HCT116 (cell line): Measurements from ENCODE around the gene STARD4. TPM values are rescaled to one million over a fixed set of nuclear protein-coding genes. Genes with fewer than 3 reads are reported as not detected.

Source experiments
- ATAC-seq: fragments of 200-7000 bp; cut with Tn5 transposase; 2 replicates; pipeline ENCODE4 v1.9.1; 2020; ENCODE audit warnings: mild to moderate bottlenecking, moderate library complexity
- BruUV-seq: library from RNA; stranded (reverse); fragments of 400-500 nt; replicated peaks from 2 replicates; lab custom pipeline; 2021; lab: Mats Ljungman, UMichigan
- CTCF ChIA-PET: fragments of 300-600 bp; sonication (Branson Sonifier 250); formaldehyde crosslinking; loops from one replicate; lab custom pipeline; 2021; ENCODE audit warnings: antibody characterized with exemption; lab: Charles Lee
- POLR2A ChIA-PET: fragments of 300-600, 350-600 bp; sonication (Branson Sonifier 250); formaldehyde crosslinking; loops from one replicate; lab custom pipeline; 2021; ENCODE audit warnings: antibody characterized with exemption; lab: Charles Lee
- RAD21 ChIA-PET, 2 experiments: fragments of 300-600 bp; sonication (Branson Sonifier 250); formaldehyde crosslinking; loops; one replicate each; lab custom pipeline; 2023; ENCODE audit warnings: low total read pairs in 2 of 2; ENCODE audit not compliant: uncharacterized antibody in 2 of 2, unreplicated experiment in 2 of 2, low non-redundant PET in 1 of 2; lab: Charles Lee
- DNase-seq: peaks from one replicate; pipeline ENCODE4 v3.0.0-alpha.2; 2010; ENCODE audit warnings: low read depth, low spot score
- H2AFZ ChIP-seq: fragments of 200-600 bp; shearing (Covaris generic), sonication (generic); 2 replicates; pipeline ENCODE4 v1.6.1; 2017; ENCODE audit warnings: low read depth, mixed run types, mixed read lengths, antibody characterized with exemption, low read length; ENCODE audit not compliant: poor library complexity, severe bottlenecking
- H3K27ac ChIP-seq: 2 replicates; pipeline ENCODE4 v1.5.1; 2012; ENCODE audit warnings: low read depth, low read length
- H3K27me3 ChIP-seq: fragments of 200-600 bp; sonication (generic); 2 replicates; pipeline ENCODE4 v1.6.1; 2016; ENCODE audit warnings: mixed run types, low read length, mixed read lengths; ENCODE audit not compliant: insufficient read depth
- H3K36me3 ChIP-seq, 2 experiments: fragments of 200-500 bp in 1 of 2; fragments of 200-600 bp in 1 of 2; sonication (Bioruptor generic) in 1 of 2; sonication (generic) in 1 of 2; 2 replicates each; pipeline versions ENCODE4 v1.5.1 to v1.6.1; 2014 to 2016; ENCODE audit warnings: low read length in 2 of 2, inconsistent platforms in 1 of 2, mixed read lengths in 1 of 2, mixed run types in 1 of 2; ENCODE audit not compliant: insufficient read depth in 2 of 2, control insufficient read depth in 1 of 2
- H3K4me1 ChIP-seq, 2 experiments: fragments of 200-600 bp in 1 of 2; sonication (generic) in 1 of 2; 2 replicates each; pipeline versions ENCODE4 v1.5.1 to v1.6.1; 2012 to 2017; ENCODE audit warnings: low read length in 2 of 2, inconsistent platforms in 1 of 2, mild to moderate bottlenecking in 1 of 2, mixed read lengths in 1 of 2, mixed run types in 1 of 2, moderate library complexity in 1 of 2; ENCODE audit not compliant: insufficient read depth in 2 of 2, control insufficient read depth in 1 of 2
- H3K4me2 ChIP-seq: fragments of 200-600 bp; sonication (generic); 2 replicates; pipeline ENCODE4 v1.6.1; 2017; ENCODE audit warnings: mixed run types, low read length, mixed read lengths
- H3K4me3 ChIP-seq, 2 experiments: fragments of 200-600 bp in 1 of 2; sonication (generic) in 1 of 2; replicated peaks in 1 of 2; 2 replicates each; pipeline ENCODE4 v1.5.1; 2011 to 2016; ENCODE audit warnings: low read length in 2 of 2, control low read depth in 1 of 2, low read depth in 1 of 2, mild to moderate bottlenecking in 1 of 2, mixed read lengths in 1 of 2, mixed run types in 1 of 2
- H3K79me2 ChIP-seq: fragments of 200-600 bp; sonication (generic); 2 replicates; pipeline ENCODE4 v1.6.1; 2017; ENCODE audit warnings: mild to moderate bottlenecking, mixed run types, low read length, moderate library complexity, mixed read lengths; ENCODE audit not compliant: insufficient read depth
- H3K9ac ChIP-seq: fragments of 200-600 bp; sonication (generic); 2 replicates; pipeline ENCODE4 v1.6.1; 2016; ENCODE audit warnings: low read length, mixed read lengths
- H3K9me2 ChIP-seq: fragments of 200-600 bp; sonication (generic), shearing (Covaris generic); 2 replicates; pipeline ENCODE4 v1.6.1; 2017; ENCODE audit warnings: mixed run types, mild to moderate bottlenecking, moderate library complexity; ENCODE audit not compliant: insufficient read depth
- H3K9me3 ChIP-seq, 2 experiments: fragments of 200-500 bp in 1 of 2; fragments of 200-600 bp in 1 of 2; sonication (Bioruptor generic) in 1 of 2; sonication (generic) in 1 of 2; 2 replicates each; pipeline ENCODE4 v1.6.1; 2014 to 2017; ENCODE audit warnings: low read length in 2 of 2, mixed read lengths in 2 of 2, inconsistent platforms in 1 of 2, low read depth in 1 of 2, mild to moderate bottlenecking in 1 of 2, mixed run types in 1 of 2, moderate library complexity in 1 of 2; ENCODE audit not compliant: control insufficient read depth in 1 of 2, insufficient read depth in 1 of 2
- H4K20me1 ChIP-seq: fragments of 200-600 bp; sonication (generic), shearing (Covaris generic); 2 replicates; pipeline ENCODE4 v1.6.1; 2017; ENCODE audit warnings: mixed run types, mild to moderate bottlenecking, moderate library complexity; ENCODE audit not compliant: insufficient read depth
- CBX3 ChIP-seq: IDR thresholded peaks from 2 replicates; pipeline ENCODE4 v1.6.1; 2012; ENCODE audit warnings: low read depth
- EGR1 ChIP-seq: IDR thresholded peaks from 2 replicates; pipeline ENCODE4 v1.6.1; 2012; ENCODE audit warnings: low read depth
- ELF1 ChIP-seq: IDR thresholded peaks from 2 replicates; pipeline ENCODE4 v1.6.1; 2012; ENCODE audit warnings: low read depth, borderline replicate concordance
- EZH2 ChIP-seq: fragments of 200-600 bp; sonication (generic); IDR thresholded peaks from 2 replicates; pipeline ENCODE4 v1.6.1; 2017; ENCODE audit warnings: antibody characterized with exemption, mixed run types
- EZH2phosphoT487 ChIP-seq: fragments of 200-600 bp; IDR thresholded peaks from 2 replicates; pipeline ENCODE4 v1.6.1; 2018; ENCODE audit warnings: antibody characterized with exemption, borderline replicate concordance
- POLR2A ChIP-seq: IDR thresholded peaks from 2 replicates; pipeline ENCODE4 v1.7.0; 2011; ENCODE audit warnings: borderline replicate concordance; ENCODE audit not compliant: insufficient read depth, insufficient read length; ENCODE audit errors: extremely low read depth
- RAD21 ChIP-seq: IDR thresholded peaks from 2 replicates; pipeline ENCODE4 v1.6.1; 2012; ENCODE audit warnings: low read depth, mild to moderate bottlenecking
- SIN3A ChIP-seq: IDR thresholded peaks from 2 replicates; pipeline ENCODE4 v1.6.1; 2012; ENCODE audit warnings: low read depth
- TCF7L2 ChIP-seq: IDR thresholded peaks from 2 replicates; pipeline ENCODE4 v1.7.0; 2011; ENCODE audit warnings: borderline replicate concordance, inconsistent platforms; ENCODE audit not compliant: insufficient read depth, insufficient read length; ENCODE audit errors: extremely low read depth
- ZNF274 ChIP-seq: fragments of 200-500 bp; sonication (Bioruptor generic); IDR thresholded peaks from 2 replicates; pipeline ENCODE4 v1.6.1; 2014; ENCODE audit warnings: mild to moderate bottlenecking, low read depth, low read length, inconsistent platforms
- intact Hi-C: fragments of 100-400 bp; cut with micrococcal nuclease; formaldehyde crosslinking; loops from 2 replicates; pipeline ENCODE4 v1.10.0; 2022
- total RNA-seq: library from RNA; stranded (reverse); gene quantifications from one replicate; pipeline ENCODE4 v1.2.1, GENCODE V29; 2021; ENCODE audit not compliant: unreplicated experiment
- TF ChIP-seq, protein P1 (sequence below): IDR thresholded peaks from 2 replicates; pipeline ENCODE4 v1.6.1; 2012
- TF ChIP-seq, protein P2 (sequence below): IDR thresholded peaks from 2 replicates; pipeline ENCODE4 v1.6.1; 2011; ENCODE audit warnings: mild to moderate bottlenecking, low read length, moderate library complexity; ENCODE audit not compliant: insufficient replicate concordance; ENCODE audit errors: extremely low read depth
- TF ChIP-seq, protein P3 (sequence below): IDR thresholded peaks from 2 replicates; pipeline ENCODE4 v1.6.1; 2012; ENCODE audit warnings: low read depth

STARD4 gene
- total RNA-seq, 1 experiment from 2014 or later: 44.3 TPM

DNA sequence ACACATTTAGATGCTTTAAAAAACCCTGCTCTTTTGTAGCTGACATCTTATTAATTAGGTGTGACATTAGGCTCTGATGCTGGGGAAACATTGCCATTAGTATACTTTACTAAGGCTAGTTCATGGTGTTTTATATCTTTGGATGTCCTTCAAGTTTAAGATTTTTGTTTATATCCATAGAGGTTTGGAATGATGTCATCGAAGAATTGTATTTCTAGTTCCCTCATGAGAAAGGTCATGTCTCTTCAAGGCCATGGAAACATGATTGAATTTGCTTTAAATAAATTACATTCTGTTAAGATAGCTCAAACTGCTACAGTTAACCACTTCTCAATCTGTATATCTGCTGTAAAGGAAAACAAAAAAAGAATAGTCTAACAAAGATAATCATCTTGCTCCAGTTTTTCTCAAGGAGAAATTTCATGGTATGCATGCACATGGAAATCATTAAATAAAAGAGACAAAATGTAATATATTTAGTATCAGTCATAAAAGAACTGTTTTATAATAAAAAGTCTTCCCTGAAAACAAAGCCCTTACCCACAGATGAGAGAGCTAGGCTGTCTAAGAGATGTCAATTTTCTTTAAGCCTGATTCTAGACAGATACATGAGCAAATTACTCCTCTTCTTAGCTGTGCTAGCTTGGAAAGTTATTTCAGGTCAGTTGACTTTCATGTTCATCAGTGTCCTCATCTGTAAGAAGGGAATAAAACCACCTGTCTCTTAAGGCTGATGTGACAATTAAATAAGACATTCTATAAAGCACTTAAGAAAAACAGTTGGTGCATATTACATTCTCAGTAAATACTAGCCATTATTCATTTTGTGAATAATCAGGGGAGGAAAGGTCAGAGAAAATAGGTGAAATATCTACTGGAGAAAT is 25.0 kb upstream of the STARD4 start:
- Histone ChIP-seq H3K27me3 (no peaks in the 10 kb centered on the region), H2AFZ (no peak overlapping the region), H3K9me2 (no peaks in the 10 kb centered on the region), H3K79me2 (no peaks in the 10 kb centered on the region), H3K9ac (no peak overlapping the region), H3K27ac (no peak overlapping the region), H3K36me3 (no peaks in the 10 kb centered on the region), H3K9me3 (no peaks in the 10 kb centered on the region), H3K4me1 (no peaks in the 10 kb centered on the region), H4K20me1 (no peaks in the 10 kb centered on the region), H3K4me2 (no peak overlapping the region), H3K4me3 (no peak overlapping the region)
- no peak for DNase-seq
- no peak for TF ChIP-seq POLR2A
- no peak for TF ChIP-seq EZH2
- TF ChIP-seq, protein P1, sequence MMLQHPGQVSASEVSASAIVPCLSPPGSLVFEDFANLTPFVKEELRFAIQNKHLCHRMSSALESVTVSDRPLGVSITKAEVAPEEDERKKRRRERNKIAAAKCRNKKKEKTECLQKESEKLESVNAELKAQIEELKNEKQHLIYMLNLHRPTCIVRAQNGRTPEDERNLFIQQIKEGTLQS: no peak
- no peak for TF ChIP-seq ELF1
- no peak for TF ChIP-seq SIN3A
- TF ChIP-seq, protein P2, sequence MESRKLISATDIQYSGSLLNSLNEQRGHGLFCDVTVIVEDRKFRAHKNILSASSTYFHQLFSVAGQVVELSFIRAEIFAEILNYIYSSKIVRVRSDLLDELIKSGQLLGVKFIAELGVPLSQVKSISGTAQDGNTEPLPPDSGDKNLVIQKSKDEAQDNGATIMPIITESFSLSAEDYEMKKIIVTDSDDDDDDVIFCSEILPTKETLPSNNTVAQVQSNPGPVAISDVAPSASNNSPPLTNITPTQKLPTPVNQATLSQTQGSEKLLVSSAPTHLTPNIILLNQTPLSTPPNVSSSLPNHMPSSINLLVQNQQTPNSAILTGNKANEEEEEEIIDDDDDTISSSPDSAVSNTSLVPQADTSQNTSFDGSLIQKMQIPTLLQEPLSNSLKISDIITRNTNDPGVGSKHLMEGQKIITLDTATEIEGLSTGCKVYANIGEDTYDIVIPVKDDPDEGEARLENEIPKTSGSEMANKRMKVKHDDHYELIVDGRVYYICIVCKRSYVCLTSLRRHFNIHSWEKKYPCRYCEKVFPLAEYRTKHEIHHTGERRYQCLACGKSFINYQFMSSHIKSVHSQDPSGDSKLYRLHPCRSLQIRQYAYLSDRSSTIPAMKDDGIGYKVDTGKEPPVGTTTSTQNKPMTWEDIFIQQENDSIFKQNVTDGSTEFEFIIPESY: no peak
- no peak for TF ChIP-seq EZH2phosphoT487
- TF ChIP-seq RAD21: no peak
- TF ChIP-seq, protein P3, sequence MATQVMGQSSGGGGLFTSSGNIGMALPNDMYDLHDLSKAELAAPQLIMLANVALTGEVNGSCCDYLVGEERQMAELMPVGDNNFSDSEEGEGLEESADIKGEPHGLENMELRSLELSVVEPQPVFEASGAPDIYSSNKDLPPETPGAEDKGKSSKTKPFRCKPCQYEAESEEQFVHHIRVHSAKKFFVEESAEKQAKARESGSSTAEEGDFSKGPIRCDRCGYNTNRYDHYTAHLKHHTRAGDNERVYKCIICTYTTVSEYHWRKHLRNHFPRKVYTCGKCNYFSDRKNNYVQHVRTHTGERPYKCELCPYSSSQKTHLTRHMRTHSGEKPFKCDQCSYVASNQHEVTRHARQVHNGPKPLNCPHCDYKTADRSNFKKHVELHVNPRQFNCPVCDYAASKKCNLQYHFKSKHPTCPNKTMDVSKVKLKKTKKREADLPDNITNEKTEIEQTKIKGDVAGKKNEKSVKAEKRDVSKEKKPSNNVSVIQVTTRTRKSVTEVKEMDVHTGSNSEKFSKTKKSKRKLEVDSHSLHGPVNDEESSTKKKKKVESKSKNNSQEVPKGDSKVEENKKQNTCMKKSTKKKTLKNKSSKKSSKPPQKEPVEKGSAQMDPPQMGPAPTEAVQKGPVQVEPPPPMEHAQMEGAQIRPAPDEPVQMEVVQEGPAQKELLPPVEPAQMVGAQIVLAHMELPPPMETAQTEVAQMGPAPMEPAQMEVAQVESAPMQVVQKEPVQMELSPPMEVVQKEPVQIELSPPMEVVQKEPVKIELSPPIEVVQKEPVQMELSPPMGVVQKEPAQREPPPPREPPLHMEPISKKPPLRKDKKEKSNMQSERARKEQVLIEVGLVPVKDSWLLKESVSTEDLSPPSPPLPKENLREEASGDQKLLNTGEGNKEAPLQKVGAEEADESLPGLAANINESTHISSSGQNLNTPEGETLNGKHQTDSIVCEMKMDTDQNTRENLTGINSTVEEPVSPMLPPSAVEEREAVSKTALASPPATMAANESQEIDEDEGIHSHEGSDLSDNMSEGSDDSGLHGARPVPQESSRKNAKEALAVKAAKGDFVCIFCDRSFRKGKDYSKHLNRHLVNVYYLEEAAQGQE: no peak
- no peak for TF ChIP-seq ZNF274
- TF ChIP-seq TCF7L2: no peak
- no peak for TF ChIP-seq CBX3
- TF ChIP-seq EGR1: no peak
- ChIA-PET CTCF (no interaction called here), POLR2A (no interaction called here), RAD21 (no interaction called here)
- BruUV-seq: no TSS peak
- intact Hi-C loops: no loop called here
- no peak for ATAC-seq
